Measurements from ENCODE around the gene SMIM14.

- TF ChIP-seq CTCF (IDR thresholded peaks at IDR 0.05; ENCODE audit: insufficient read depth, low read length, poor library complexity, severe bottlenecking) (no peak), EZH2phosphoT487 (conservative IDR thresholded peaks at IDR 0.05; ENCODE audit: low read length) (no peak)
Measured at GRCh38 chr4:39555472-39555871, 83.2 kb downstream of the SMIM14 start.
